ENCODE data around the gene NOS2. TPM values are rescaled to one million over a fixed set of nuclear protein-coding genes. Genes with fewer than 3 reads are reported as not detected.
A peak's percentile ranks its signal among the peaks of the same experiment; 100 is the strongest.
"Not testable (repeated sequence)": the region's sequence is repeated elsewhere in the genome, so short reads cannot be mapped to it uniquely, and the experiment has no call there.

NOS2 gene
- total and polyA plus RNA-seq, 4 donors, result 0.16 to 0.48 (median 0.37) TPM

- H3K27me3 ChIP-seq (ENCODE audit: control insufficient read depth in 1 of 2, insufficient read depth in 2 of 2, low read length in 1 of 2), result no peaks in the 10 kb centered on the region
- no peaks in the 10 kb centered on the region for H3K4me1 ChIP-seq (ENCODE audit: control insufficient read depth in 1 of 2, insufficient read depth in 2 of 2, low read length in 2 of 2)
- H3K36me3 ChIP-seq (ENCODE audit: control insufficient read depth in 1 of 2, insufficient read depth in 2 of 2, low read length in 1 of 2), result no peaks in the 10 kb centered on the region
- intact Hi-C loops (cut with DNase I), result loop anchor here in 1 of 2 donors (5.0 kb wide), 2 partner anchors 33 to 58 kb away; no protein-coding TSS in a partner anchor
- no peak overlapping the region for H3K4me3 ChIP-seq (ENCODE audit: low read length in 2 of 2)
- DNase-seq (no peak), ATAC-seq (ENCODE audit: low FRiP score) (no peak)
- peaks cover 4% of the 10 kb centered on the region for H3K9me3 ChIP-seq (ENCODE audit: control insufficient read depth, low read length)
- H3K27ac ChIP-seq (ENCODE audit: low read depth in 1 of 2, low read length in 2 of 2), result no peak overlapping the region
- WGBS, 2 donors, result 79 to 87% methylated on average over 4 of the region's 4 CpGs
Observed at GRCh38 chr17:27824745-27825144, 24.4 kb upstream of the NOS2 start.

- ATAC-seq (ENCODE audit: low FRiP score), result no peak
- WGBS, 2 donors, result 40 to 43% methylated on average over 3 of the region's 3 CpGs
- intact Hi-C loops (cut with DNase I), result loop anchor here in 1 of 2 donors (5.0 kb wide), 2 partner anchors 33 to 58 kb away; no protein-coding TSS in a partner anchor
- no peak overlapping the region for H3K27ac ChIP-seq (ENCODE audit: low read depth in 1 of 2, low read length in 2 of 2)
- H3K4me1 ChIP-seq (ENCODE audit: control insufficient read depth in 1 of 2, insufficient read depth in 2 of 2, low read length in 2 of 2), result no peaks in the 10 kb centered on the region
- no peak overlapping the region for H3K4me3 ChIP-seq (ENCODE audit: low read length in 2 of 2)
- no peaks in the 10 kb centered on the region for H3K36me3 ChIP-seq (ENCODE audit: control insufficient read depth in 1 of 2, insufficient read depth in 2 of 2, low read length in 1 of 2)
- no peaks in the 10 kb centered on the region for H3K27me3 ChIP-seq (ENCODE audit: control insufficient read depth in 1 of 2, insufficient read depth in 2 of 2, low read length in 1 of 2)
- peaks cover 4% of the 10 kb centered on the region for H3K9me3 ChIP-seq (ENCODE audit: control insufficient read depth, low read length)
- DNase-seq, result no peak
Observed at GRCh38 chr17:27824176-27824715, 23.9 kb upstream of the NOS2 start.

- H3K36me3 ChIP-seq (ENCODE audit: control insufficient read depth in 1 of 2, insufficient read depth in 2 of 2, low read length in 1 of 2); H3K27me3 ChIP-seq (ENCODE audit: control insufficient read depth in 1 of 2, insufficient read depth in 2 of 2, low read length in 1 of 2); H3K4me3 ChIP-seq (ENCODE audit: low read length in 2 of 2); H3K4me1 ChIP-seq (ENCODE audit: control insufficient read depth in 1 of 2, insufficient read depth in 2 of 2, low read length in 2 of 2); DNase-seq; H3K27ac ChIP-seq (ENCODE audit: low read depth in 1 of 2, low read length in 2 of 2); ATAC-seq (ENCODE audit: low FRiP score); H3K9me3 ChIP-seq (ENCODE audit: control insufficient read depth, low read length): not testable (repeated sequence)
- intact Hi-C loops (cut with DNase I), result loop anchor here in 1 of 2 donors (5.0 kb wide), 2 partner anchors 35 to 60 kb away; no protein-coding TSS in a partner anchor
- WGBS, 2 donors, result 83 to 88% methylated on average over 10 of the region's 10 CpGs
Observed at GRCh38 chr17:27822108-27822507, 21.8 kb upstream of the NOS2 start.

GRCh38 chr17:27821318-27821717 lies 21.0 kb upstream of the NOS2 start:
- Histone ChIP-seq H3K36me3 (ENCODE audit: control insufficient read depth in 1 of 2, insufficient read depth in 2 of 2, low read length in 1 of 2) (no peaks in the 10 kb centered on the region), H3K27ac (ENCODE audit: low read depth in 1 of 2, low read length in 2 of 2) (no peak overlapping the region), H3K27me3 (ENCODE audit: control insufficient read depth in 1 of 2, insufficient read depth in 2 of 2, low read length in 1 of 2) (no peaks in the 10 kb centered on the region), H3K9me3 (ENCODE audit: control insufficient read depth, low read length) (peaks cover 4% of the 10 kb centered on the region), H3K4me3 (ENCODE audit: low read length in 2 of 2) (no peak overlapping the region), H3K4me1 (ENCODE audit: control insufficient read depth in 1 of 2, insufficient read depth in 2 of 2, low read length in 2 of 2) (no peaks in the 10 kb centered on the region)
- DNase-seq (no peak), ATAC-seq (ENCODE audit: low FRiP score) (no peak)
- intact Hi-C loops (cut with DNase I), result loop anchor here in 1 of 2 donors (5.0 kb wide), 2 partner anchors 36 to 61 kb away; no protein-coding TSS in a partner anchor
- 89 to 91% methylated on average over 3 of the region's 3 CpGs for WGBS, 2 donors

- Histone ChIP-seq H3K9me3 (ENCODE audit: control insufficient read depth, low read length) (peaks cover 2% of the 10 kb centered on the region), H3K4me1 (ENCODE audit: control insufficient read depth in 1 of 2, insufficient read depth in 2 of 2, low read length in 2 of 2) (no peaks in the 10 kb centered on the region), H3K4me3 (ENCODE audit: low read length in 2 of 2) (no peak overlapping the region), H3K27me3 (ENCODE audit: control insufficient read depth in 1 of 2, insufficient read depth in 2 of 2, low read length in 1 of 2) (no peaks in the 10 kb centered on the region), H3K27ac (ENCODE audit: low read depth in 1 of 2, low read length in 2 of 2) (no peak overlapping the region), H3K36me3 (ENCODE audit: control insufficient read depth in 1 of 2, insufficient read depth in 2 of 2, low read length in 1 of 2) (no peaks in the 10 kb centered on the region)
- no peak for DNase-seq
- no peak for ATAC-seq (ENCODE audit: low FRiP score)
- WGBS, 2 donors, result 77 to 82% methylated on average over 1 of the region's 1 CpG
- intact Hi-C loops (cut with DNase I), result no loop called here
Observed at GRCh38 chr17:27819145-27819544, 18.8 kb upstream of the NOS2 start.

- intact Hi-C loops (cut with DNase I), result no loop called here
- WGBS, 2 donors, result 33 to 34% methylated on average over 7 of the region's 7 CpGs
- Histone ChIP-seq H3K27me3 (ENCODE audit: control insufficient read depth in 1 of 2, insufficient read depth in 2 of 2, low read length in 1 of 2) (no peaks in the 10 kb centered on the region), H3K4me1 (ENCODE audit: control insufficient read depth in 1 of 2, insufficient read depth in 2 of 2, low read length in 2 of 2) (no peaks in the 10 kb centered on the region), H3K36me3 (ENCODE audit: control insufficient read depth in 1 of 2, insufficient read depth in 2 of 2, low read length in 1 of 2) (no peaks in the 10 kb centered on the region), H3K27ac (ENCODE audit: low read depth in 1 of 2, low read length in 2 of 2) (no peak overlapping the region), H3K4me3 (ENCODE audit: low read length in 2 of 2) (no peak overlapping the region), H3K9me3 (ENCODE audit: control insufficient read depth, low read length) (peaks cover 2% of the 10 kb centered on the region)
- DNase-seq (no peak), ATAC-seq (ENCODE audit: low FRiP score) (peak; percentile 59)
Observed at GRCh38 chr17:27818401-27819105, 18.2 kb upstream of the NOS2 start.

GRCh38 chr17:27817731-27818130 lies 17.4 kb upstream of the NOS2 start:
- H3K27ac ChIP-seq (ENCODE audit: low read depth in 1 of 2, low read length in 2 of 2), result no peak overlapping the region
- intact Hi-C loops (cut with DNase I), result no loop called here
- no peaks in the 10 kb centered on the region for H3K4me1 ChIP-seq (ENCODE audit: control insufficient read depth in 1 of 2, insufficient read depth in 2 of 2, low read length in 2 of 2)
- no peak for DNase-seq
- H3K36me3 ChIP-seq (ENCODE audit: control insufficient read depth in 1 of 2, insufficient read depth in 2 of 2, low read length in 1 of 2), result no peaks in the 10 kb centered on the region
- no peaks in the 10 kb centered on the region for H3K27me3 ChIP-seq (ENCODE audit: control insufficient read depth in 1 of 2, insufficient read depth in 2 of 2, low read length in 1 of 2)
- no peak for ATAC-seq (ENCODE audit: low FRiP score)
- H3K9me3 ChIP-seq (ENCODE audit: control insufficient read depth, low read length), result peaks cover 2% of the 10 kb centered on the region
- 71 to 78% methylated on average over 1 of the region's 1 CpG for WGBS, 2 donors
- H3K4me3 ChIP-seq (ENCODE audit: low read length in 2 of 2), result no peak overlapping the region

GRCh38 chr17:27816946-27817345 lies 16.6 kb upstream of the NOS2 start:
- no peaks in the 10 kb centered on the region for H3K4me1 ChIP-seq (ENCODE audit: control insufficient read depth in 1 of 2, insufficient read depth in 2 of 2, low read length in 2 of 2)
- no peak for DNase-seq
- no peaks in the 10 kb centered on the region for H3K27me3 ChIP-seq (ENCODE audit: control insufficient read depth in 1 of 2, insufficient read depth in 2 of 2, low read length in 1 of 2)
- 89 to 95% methylated on average over 3 of the region's 3 CpGs for WGBS, 2 donors
- intact Hi-C loops (cut with DNase I), result no loop called here
- H3K36me3 ChIP-seq (ENCODE audit: control insufficient read depth in 1 of 2, insufficient read depth in 2 of 2, low read length in 1 of 2), result no peaks in the 10 kb centered on the region
- no peak overlapping the region for H3K4me3 ChIP-seq (ENCODE audit: low read length in 2 of 2)
- ATAC-seq (ENCODE audit: low FRiP score), result no peak
- H3K9me3 ChIP-seq (ENCODE audit: control insufficient read depth, low read length), result peaks cover 2% of the 10 kb centered on the region
- H3K27ac ChIP-seq (ENCODE audit: low read depth in 1 of 2, low read length in 2 of 2), result no peak overlapping the region

GRCh38 chr17:27811961-27812360 lies 11.6 kb upstream of the NOS2 start:
- Histone ChIP-seq H3K4me1 (ENCODE audit: control insufficient read depth in 1 of 2, insufficient read depth in 2 of 2, low read length in 2 of 2) (no peaks in the 10 kb centered on the region), H3K27me3 (ENCODE audit: control insufficient read depth in 1 of 2, insufficient read depth in 2 of 2, low read length in 1 of 2) (no peaks in the 10 kb centered on the region), H3K36me3 (ENCODE audit: control insufficient read depth in 1 of 2, insufficient read depth in 2 of 2, low read length in 1 of 2) (no peaks in the 10 kb centered on the region), H3K9me3 (ENCODE audit: control insufficient read depth, low read length) (no peaks in the 10 kb centered on the region), H3K4me3 (ENCODE audit: low read length in 2 of 2) (no peak overlapping the region), H3K27ac (ENCODE audit: low read depth in 1 of 2, low read length in 2 of 2) (no peak overlapping the region)
- ATAC-seq (ENCODE audit: low FRiP score), result no peak
- 74 to 77% methylated on average over 6 of the region's 6 CpGs for WGBS, 2 donors
- DNase-seq, result no peak
- intact Hi-C loops (cut with DNase I), result no loop called here

Data from aorta (tissue), 5 donors.